Breast epithelium (tissue), 3 donors: ENCODE results near the gene ACOX3.
"Not testable (repeated sequence)": the region's sequence is repeated elsewhere in the genome, so short reads cannot be mapped to it uniquely, and the experiment has no call there.

Experiments used
- POLR2A ChIP-seq: fragments of 450-650 bp; IDR thresholded peaks from one replicate; pipeline ENCODE4 v1.6.1; 2016; ENCODE audit warnings: antibody characterized with exemption, mild to moderate bottlenecking, moderate library complexity
- POLR2AphosphoS5 ChIP-seq, 3 donors: sonication (generic); formaldehyde crosslinking; IDR thresholded peaks; one replicate each; pipeline ENCODE4 v1.6.1; 2017; ENCODE audit warnings: antibody characterized with exemption in 3 of 3
- TF ChIP-seq, protein P1 (sequence below), 3 donors: fragments of 450-650 bp; IDR thresholded peaks; one replicate each; pipeline ENCODE4 v1.5.1; 2016 to 2017; ENCODE audit warnings: antibody characterized with exemption in 3 of 3, mild to moderate bottlenecking in 3 of 3, moderate library complexity in 3 of 3

DNA sequence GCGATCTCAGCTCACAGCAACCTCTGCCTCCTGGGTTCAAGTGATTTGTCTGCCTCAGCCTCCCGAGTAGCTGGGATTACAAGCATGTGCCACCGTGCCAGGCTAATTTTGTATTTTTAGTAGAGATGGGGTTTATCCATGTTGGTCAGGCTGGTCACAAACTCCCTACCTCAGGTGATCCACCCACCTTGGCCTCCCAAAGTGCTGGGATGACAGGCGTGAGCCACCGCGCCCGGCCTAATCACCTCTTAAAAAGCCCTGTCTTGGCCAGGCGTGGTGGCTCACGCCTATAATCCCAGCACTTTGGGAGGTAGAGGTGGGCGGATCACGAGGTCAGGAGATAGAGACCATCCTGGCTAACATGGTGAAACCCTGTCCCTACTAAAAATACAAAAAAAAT is 91.3 kb downstream of the ACOX3 start:
- TF ChIP-seq POLR2AphosphoS5 (IDR thresholded peaks at IDR 0.05); POLR2A: not testable (repeated sequence)
- TF ChIP-seq, protein P1, sequence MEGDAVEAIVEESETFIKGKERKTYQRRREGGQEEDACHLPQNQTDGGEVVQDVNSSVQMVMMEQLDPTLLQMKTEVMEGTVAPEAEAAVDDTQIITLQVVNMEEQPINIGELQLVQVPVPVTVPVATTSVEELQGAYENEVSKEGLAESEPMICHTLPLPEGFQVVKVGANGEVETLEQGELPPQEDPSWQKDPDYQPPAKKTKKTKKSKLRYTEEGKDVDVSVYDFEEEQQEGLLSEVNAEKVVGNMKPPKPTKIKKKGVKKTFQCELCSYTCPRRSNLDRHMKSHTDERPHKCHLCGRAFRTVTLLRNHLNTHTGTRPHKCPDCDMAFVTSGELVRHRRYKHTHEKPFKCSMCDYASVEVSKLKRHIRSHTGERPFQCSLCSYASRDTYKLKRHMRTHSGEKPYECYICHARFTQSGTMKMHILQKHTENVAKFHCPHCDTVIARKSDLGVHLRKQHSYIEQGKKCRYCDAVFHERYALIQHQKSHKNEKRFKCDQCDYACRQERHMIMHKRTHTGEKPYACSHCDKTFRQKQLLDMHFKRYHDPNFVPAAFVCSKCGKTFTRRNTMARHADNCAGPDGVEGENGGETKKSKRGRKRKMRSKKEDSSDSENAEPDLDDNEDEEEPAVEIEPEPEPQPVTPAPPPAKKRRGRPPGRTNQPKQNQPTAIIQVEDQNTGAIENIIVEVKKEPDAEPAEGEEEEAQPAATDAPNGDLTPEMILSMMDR (IDR thresholded peaks at IDR 0.05): not testable (repeated sequence)
